Measurements from ENCODE around the gene SETX.

SETX gene

DNA sequence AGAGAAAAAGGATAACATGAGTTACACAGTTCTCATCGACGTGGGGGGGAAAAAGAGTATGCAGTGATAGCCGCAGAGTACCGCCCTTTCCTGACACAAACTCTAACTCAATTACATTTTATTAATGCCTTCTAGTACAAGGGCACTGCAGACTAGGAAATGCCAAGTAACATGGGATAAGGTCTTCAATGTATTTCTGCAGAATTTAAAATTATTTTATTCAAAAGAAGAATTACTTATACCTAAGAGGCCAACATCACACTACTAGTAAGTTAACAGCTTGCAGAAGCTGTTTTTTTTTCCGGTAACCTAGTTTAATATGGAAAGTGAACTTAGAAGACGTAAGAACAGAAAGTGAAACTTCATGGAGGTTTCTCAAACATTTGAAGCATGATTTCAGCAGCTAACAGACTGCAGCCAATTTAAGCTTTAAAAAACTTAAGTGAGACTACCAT is 3.9 kb downstream of the SETX start:
- DNase-seq, result no peak

DNA sequence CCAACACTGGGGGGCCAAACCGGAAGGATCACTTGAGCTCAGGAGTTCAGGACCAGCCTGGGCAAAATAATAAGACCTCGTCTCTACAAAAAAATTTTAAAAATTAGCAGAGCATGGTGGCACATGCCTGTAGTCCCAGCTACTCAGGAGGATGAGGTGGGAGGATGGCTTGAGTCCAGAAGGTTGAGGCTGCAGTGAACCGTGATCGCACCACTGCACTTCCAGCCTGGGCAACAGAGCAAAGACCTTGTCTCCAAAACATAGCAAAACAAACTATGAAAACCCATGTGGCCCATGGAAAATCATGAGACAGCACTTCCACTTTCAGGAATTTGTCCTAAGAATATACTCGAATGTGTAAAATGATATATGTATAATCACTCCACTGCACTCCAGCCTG is 6.1 kb downstream of the SETX start:
- no peak for DNase-seq

DNA sequence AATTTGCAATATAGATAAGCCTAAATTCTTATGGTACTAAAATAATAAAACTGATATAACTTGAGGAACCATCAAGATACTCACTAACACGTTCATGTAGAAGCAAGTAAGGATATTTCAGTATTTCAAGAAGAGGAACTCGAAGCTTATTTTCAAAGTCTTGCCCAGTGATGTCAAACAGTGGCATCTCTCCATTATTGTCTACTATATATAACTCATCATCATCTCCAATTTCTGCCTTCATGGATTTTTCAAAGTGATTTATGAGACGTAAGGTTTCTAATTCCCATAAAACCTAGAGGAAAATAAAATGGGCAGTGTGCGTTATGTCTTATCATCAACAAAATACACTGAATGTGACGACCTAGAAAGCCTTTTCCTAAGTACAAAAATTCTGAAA is 8.6 kb downstream of the SETX start:
- DNase-seq, result no peak

DNA sequence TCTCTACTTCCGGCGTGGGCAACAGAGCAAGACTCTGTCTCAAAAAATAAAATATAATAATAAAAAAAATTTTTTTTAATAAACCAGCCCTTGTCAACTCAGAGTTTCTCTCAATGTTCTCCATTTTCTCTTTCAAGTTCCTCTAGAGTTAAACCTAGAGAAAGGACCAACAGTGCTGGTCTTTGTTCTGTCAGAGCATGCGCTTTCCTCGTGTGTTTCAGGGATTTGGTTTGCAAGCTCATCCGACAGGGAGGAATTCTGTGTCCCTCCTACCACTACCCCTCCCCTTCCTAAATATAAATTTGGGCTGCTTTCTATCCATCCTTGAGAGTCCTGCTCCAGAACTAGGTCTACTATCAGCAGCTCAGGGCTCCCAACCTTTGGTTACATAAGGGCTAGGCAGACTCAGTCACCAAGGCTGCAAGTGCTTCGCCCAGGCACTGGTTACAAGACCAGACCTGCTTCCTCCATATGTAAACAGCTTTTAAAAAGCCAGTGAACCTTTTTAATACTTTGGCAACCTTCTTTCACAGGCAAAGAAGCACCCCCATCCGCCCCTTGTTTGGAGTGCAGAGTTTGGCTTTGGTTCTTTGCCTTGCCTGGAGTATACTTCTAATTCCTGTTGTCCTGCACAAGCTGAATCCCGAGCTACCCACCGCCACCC is 13.5 kb downstream of the SETX start:
- DNase-seq, result no peak

DNA sequence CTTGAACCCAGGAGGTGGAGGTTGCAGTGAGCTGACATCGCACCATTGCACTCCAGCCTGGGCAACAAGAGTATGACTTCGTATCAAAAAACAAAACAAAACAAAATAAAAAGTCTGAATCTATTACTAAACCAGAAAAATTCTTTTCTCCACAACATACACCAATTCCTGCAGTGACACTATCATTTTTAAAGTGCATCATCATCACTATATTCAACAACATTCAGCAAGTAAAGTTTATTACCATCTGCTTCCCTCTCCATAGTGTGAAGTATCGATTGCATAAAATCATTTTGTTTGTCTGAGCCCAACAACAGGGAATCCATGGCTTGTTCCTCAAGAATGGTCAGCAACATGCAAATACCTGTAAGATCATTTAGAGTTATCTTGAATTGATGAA is 20.4 kb downstream of the SETX start:
- DNase-seq, result no peak

DNA sequence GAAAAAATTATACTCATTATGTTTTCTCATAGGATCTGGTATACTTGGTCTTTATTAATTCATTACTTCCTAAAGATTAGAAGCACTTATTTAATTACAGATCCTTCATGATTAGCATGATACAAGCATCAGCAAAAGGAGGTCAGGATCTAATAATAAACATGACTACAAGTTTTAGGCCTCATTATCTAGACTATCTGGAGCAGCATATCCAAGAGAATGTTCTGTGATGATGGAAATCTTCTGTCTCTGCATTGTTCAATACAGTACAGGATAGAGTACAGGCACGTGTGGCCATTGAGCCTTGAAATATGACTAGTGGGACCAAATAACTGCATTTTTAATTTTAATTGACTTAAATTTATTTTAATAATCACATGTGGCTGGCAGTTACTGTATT is 21.2 kb downstream of the SETX start:
- DNase-seq, result no peak

DNA sequence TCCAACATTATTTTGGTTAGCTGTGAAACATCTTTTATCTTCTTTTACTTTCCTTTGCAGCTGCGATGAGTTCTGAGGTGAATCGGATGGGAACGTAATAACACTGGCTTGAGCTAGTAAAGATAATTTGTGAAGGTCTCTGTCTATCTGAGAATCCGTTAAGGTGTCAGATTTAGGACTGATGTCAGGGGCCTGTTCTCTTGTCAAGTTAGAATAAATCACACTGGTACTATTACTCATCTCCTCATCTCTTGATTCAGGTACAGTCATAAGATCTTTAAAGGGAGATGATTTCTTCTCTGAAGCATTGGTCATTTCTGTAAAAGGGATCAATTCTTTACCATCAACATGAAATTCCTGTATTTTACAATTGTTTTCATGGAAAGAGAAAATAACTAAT is 26.2 kb downstream of the SETX start:
- no peak for DNase-seq

DNA sequence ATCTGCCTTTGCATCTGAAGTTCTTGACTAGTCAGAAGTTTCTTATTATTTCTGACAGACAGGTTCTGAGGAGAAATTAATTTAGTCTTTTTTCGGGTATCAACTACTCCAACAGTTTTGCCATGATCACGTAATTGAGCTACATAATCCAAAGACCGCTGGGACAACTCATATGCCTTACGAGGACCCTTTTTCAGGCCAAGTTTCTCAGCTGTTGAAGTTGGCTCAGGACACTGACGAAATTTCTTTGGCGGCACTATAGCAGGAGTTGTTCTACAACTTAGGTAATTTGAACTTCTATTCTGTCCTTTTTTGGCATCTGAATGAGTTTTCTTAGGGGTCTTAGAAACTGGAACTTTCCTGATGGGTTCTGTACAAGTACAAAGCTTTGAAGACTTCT is 27.2 kb downstream of the SETX start:
- DNase-seq, result no peak

DNA sequence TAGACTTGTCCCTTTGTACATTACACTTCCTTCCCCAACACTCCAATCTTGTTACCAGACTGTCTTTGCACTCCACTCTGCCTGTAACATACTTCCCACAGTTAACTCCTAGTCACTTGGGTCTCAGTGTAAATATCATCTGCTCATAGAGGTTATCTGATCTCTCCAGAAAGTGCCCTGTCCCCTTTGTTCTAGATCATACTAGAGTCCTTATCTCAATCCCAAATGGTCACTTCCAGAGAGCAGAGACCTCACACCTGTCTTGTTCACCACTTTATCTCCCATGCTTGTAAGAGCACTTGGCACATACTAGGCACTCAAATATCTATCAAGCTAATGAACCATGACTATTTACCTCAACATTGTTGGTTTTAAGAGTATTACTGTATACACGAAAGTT is 30.4 kb downstream of the SETX start:
- DNase-seq, result no peak

DNA sequence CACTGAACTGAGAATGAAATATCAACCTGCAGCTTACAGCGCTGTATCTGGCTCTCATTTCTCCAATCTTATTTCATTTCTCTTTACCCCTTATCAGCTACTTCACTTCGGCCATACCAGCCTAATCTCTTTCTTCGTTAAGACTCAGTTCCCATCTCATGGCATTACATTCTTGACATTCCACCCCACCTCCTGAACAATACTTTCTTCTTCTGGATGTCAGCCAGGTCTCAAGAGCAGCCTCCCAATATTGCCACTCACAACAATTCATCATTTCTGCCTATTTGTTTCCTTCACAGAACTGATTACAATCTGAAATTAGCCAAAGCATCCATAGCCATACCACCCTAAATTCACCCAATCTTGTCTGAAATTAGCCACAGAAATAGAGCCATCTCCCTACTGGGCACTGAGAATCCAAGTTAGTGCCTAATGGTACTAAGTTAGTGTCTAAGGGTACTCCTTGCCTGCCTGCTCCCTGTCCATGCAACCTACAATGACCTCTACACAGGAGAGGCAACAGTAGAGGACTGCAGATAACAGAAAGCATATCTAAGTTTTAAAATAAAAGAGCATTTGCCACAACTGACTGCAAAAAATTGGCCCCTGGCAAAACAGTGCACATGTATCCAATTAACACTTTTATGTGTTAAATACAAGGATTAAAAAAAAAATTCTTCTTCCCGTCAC is 35.2 kb downstream of the SETX start:
- no peak for DNase-seq

DNA sequence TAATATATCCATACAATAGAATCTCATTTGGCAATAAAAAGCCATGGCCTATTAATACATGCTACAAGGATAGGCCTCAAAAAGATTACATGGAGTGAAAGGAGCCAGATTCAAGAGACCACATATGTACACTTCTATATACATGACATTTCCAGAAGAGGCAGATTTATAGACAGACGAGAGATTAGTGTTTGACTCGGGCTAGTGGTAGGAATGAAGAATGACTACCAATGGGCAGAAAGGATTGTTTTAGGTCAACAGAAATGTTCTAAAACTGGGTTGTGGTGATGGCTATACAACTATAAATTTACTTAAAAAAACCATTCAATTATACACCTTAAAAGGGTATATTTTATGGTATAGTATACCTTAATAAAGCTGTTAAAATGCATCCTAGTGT is 41.9 kb downstream of the SETX start:
- no peak for DNase-seq

DNA sequence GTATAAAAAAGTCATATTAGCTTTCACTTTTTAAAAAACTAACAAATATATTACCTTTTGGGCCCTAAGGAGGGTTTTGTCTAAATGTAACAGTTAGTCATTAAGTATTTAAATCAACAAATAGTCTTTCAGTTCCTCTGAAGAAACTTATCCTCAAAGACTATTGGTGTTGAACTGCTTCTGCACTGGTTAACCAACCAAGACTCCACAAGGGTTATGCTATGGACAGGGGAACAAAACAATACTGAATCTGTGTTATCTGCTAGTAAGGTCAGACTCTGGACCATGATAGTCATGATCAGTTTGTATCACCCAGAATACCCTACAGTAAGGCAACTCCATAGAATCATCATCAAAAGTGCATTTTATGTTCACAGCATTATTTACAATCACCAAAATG is 42.4 kb downstream of the SETX start:
- no peak for DNase-seq

DNA sequence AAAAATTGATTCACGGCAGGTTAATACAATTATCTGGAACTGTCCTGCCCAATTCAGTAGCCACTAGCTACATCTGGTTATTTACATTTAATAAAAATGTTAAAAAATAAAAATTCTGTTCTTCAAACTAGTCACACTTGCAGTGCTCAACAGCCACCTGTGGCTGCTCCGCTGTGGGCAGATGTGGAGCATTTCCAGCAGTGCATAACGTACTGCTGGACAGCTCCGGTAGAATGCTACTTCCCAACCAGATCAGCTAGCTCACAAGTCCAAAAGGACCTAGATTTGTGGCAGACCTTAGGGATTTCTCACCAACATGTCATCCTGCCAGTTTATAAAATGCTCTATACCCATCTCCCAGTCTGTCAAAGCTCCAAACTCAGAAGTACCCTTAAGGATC is 42.8 kb downstream of the SETX start:
- DNase-seq, result no peak

DNA sequence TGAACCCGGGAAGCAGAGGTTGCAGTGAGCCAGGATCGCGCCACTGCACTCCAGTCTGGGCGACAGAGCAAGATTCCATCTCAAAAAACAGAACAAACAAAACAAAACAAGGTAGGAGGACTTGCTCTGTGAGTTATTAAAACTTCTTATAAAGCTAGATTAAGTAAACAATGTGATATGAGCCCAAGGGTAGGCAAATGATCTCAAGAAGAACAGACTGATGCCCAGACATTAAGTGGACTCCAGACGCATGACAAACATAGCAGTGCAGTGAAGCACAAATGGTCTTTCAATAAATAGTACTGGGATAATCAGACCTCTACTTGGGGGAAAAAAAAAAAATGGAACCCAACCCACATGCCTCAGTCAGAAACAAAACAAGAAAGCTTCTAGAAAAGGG is 45.7 kb downstream of the SETX start:
- DNase-seq, result no peak

DNA sequence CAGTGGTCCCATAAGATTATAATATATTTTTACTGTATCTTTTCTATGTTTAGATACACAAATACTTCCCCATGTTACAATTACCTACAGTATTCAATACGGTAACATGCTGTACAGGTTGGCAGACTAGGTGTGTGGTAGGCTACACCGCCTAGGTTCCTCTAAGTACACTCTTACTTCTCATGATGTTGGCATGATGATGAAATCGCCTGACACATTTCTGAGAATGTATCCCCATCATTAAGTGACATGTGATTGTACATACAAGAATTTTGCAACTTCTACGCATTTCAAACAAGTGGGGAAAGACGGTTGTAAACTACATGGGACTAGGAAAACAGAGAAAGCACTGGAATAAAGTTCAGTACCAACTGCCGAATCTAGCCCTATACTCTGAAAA is 53.3 kb downstream of the SETX start:
- DNase-seq, result no peak

DNA sequence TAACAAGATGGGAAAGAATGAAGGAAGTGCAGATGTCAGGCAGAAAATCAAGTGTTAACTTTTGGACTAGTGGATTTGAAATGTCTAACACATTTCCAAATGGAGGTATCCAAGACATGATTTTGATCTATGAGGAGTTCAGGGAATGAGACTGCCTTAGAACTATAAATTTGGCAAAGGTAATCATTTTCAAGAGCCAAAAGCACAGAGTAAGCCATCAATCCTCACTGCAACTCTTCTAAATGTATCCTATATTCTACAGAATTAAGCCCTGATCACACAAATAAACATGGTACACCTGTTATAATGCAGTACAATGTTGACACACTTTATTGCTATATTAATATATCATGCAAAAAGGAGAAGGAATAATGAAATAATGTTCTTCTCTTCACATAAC is 55.6 kb downstream of the SETX start:
- DNase-seq, result no peak

DNA sequence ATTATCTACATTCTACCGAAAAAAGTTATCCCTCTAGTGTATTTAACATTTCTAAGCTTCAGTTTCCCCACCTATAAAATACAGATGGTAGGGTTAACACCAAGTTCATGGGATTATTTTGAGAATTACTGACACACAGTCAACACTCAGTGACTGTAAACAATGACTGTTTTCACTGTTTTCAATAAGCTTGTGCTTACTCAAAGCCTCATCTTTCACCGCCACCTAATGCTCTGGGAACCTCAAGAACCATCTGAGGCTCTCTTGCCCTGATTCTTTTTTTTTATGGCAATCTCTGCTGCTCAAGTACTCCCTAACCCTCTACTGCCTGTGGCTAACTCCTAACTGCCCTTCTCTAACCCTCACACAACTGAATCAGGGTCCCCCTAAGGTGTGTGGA is 59.6 kb downstream of the SETX start:
- DNase-seq, result no peak

DNA sequence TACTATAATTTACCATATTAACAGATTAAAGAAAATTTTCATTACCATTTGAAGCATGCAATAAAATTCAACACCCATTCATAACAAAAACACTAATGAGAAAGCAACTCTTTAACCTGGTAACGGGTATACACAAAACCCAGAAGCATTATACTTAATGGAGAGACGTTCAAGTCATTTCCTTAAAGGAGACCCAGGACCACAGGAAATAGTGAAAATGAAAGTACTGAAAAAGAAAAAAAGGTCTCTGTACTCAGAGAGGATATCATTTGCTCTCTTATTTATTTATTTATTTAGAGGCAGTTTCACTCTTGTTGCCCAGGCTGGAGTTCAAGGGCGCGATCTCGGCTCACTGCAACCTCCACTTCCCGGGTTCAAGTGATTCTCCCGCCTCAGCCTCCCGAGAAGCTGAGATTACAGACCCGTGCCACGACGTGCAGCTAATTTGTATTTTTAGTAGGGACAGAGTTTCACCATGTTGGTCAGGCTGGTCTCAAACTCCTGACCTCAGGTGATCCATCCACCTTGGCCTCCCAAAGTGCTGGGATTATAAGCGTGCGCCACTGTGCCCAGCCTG is 61.6 kb downstream of the SETX start:
- DNase-seq, result no peak

DNA sequence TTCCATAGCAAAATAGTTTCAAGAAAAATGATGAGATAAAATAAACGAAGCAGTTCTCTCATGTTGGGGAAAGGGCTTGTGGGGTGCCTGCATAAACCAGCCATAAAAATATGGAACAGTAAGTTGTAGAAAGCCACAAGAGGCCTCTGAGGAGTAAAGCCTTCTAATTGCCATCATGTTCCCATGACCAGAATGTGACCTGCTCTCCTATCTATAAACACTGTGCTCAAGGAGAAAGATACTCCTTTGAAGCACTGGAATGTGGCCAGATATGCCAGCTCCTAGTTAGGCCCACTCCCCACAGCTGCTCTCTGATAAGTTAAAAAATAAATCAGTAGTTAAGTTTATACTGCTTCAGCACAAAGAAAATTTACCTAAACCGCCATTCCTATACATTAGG is 65.8 kb downstream of the SETX start:
- no peak for DNase-seq

DNA sequence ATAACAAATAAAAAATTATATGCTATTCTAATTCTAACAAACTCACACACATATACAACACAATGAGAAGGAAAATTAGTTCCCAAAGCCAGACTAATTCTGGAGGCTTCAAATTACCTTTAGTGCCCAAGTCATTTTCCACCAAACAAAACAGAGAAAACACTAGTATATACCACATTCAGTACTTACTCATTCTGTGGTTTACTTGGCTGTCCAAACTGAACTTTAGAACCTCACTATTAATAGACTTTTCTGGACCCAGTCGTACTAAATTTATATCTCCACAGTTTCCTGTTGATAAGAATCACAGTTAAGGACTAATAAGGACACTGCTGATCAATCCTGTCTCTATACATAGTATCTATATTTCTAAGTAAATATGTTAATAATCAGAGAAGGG is 66.4 kb downstream of the SETX start:
- DNase-seq, result no peak

DNA sequence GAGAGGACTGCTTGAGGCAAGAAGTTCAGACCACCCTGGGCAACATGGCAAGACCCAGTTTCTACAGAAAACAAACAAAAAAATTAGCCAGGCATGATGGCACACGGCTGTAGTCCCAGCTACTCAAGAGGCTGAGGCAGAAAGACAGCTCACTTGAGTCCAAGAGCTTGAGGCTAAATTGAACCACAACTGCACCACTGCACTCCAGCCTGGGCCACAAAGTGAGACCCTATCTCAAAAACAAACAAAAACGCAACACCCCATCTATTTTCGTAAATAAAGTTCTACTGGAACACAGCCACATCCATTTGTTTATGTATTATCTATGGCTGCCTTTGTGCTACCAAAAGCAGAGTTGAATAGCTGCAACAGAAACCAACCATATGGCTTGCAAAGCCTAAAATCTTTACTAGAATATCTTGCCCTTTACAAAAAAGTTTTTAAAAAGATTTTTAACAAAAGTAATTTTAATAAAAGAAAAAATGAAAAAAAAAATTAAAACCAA is 67.5 kb downstream of the SETX start:
- DNase-seq, result no peak

DNA sequence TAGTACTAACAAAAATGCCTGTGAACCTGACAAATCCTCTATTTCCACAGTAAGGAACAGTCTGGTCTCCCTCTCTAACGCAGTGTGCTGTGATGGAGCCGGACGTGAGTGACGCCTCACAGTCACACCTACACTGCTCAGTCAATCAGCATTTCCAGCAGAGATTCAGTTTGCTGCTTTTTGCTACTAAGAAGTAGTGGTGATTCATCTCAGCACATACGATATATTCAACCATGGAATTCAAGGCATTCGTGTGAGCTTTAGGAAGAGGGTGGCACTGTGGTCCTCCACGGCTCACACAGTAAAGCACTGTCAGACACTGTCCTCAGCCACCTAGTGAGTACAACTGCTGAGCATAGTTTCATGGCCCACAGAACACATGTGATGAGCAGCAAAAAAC is 70.9 kb downstream of the SETX start:
- DNase-seq, result no peak

DNA sequence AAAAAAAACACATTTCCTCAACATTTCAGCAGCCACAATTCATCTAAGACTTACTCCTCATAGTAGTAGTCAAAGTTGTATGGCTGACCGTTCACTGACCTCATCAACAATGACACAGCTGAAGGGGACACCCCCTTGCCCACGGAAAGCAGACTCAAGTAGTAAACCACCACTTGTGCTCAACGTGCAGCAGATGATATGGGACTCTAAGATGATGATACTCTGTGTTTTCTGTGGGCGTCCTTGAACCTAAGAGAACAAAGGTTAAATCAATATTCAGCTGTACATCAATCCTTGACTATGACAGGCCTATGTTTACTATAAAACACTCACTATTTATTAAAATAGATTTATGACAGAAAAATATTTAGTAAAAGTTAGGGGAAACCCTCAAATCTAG is 71.6 kb downstream of the SETX start:
- no peak for DNase-seq

DNA sequence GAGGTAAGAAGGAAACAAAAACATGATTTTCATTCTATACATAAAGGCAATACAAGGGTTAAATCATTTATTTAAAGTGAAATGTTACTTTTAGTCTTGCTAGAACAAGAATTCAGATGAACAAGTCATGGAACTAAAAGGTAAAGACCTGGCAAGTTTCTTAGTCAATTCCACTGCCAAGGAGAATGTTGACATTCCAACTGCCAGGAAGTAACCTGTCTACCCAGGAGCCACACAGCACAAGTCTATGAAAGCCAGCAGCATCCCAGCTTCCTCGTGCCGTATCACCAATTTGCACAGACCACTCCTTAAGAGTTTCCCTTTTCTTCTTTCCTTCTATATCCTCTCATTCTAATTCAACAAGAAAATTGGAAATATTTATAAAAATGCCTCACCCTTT is 79.9 kb downstream of the SETX start:
- DNase-seq, result no peak
